ENCODE measurements around the gene ALKBH8.

The ALKBH8 gene

DNA sequence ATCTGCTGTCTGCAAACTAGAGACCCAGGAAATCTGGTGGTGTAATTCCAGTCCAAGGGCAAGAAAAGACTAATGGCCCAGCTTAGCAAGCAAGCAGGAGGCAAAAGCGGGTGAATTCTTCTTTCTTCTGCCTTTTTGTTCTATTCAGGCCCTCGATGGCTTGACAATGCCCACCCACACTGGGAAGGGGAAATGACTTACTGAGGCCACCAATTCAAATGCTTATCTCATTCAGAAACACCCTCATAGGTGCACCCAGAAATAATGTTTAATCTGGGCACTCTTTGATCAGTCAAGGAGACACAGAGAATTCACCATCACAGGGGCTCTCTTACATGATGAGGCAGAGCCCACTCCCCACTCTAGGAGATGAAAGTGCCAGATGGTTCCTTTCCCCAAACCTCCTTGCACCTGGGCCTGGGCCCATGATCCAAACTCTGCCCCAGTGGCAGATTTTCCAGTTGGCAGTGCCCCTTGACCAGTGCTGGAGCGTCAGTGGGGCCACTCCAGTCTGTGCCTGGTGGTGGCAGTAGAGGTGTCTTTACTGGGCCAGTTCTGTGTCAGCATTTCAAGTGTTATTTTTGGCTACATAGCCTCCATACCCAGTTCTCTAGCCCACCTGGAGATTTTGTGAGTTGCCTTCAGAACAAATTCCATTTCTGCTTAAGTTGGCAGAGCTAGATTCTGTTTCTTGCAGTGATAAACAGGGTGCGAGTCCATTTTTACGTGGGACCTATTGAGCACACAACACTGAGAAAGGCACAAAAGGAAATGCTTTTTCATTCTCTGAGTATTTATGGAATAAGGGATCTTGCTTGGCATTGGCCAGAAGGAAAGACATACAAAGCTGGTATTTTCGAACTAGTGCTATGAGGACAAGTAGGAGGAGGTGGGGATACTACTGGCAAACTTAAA lies 32.9 kb upstream of the ALKBH8 start:
- Histone ChIP-seq H4K20me1 (ENCODE audit: low read depth, low read length) (no peaks in the 10 kb centered on the region), H3K27me3 (ENCODE audit: low read length) (no peaks in the 10 kb centered on the region), H3K4me2 (ENCODE audit: low read depth, low read length, poor library complexity, severe bottlenecking) (no peak overlapping the region), H3K79me2 (ENCODE audit: insufficient read depth, low read length) (no peaks in the 10 kb centered on the region), H2AFZ (ENCODE audit: low read depth, low read length, severe bottlenecking) (no peak overlapping the region), H3K4me3 (ENCODE audit: insufficient read depth, low read length, poor library complexity, severe bottlenecking) (no peak overlapping the region), H3K36me3 (ENCODE audit: low read length) (no peaks in the 10 kb centered on the region), H3K9ac (ENCODE audit: low read length) (no peak overlapping the region), H3K27ac (ENCODE audit: low read depth, low read length) (no peak overlapping the region), H3K9me3 (ENCODE audit: insufficient read depth, low read length) (no peaks in the 10 kb centered on the region), H3K9me2 (replicated peaks; ENCODE audit: insufficient read depth, low read length) (no peaks in the 10 kb centered on the region), H3F3A (ENCODE audit: insufficient read depth) (no peaks in the 10 kb centered on the region)
- TF ChIP-seq, protein P1, sequence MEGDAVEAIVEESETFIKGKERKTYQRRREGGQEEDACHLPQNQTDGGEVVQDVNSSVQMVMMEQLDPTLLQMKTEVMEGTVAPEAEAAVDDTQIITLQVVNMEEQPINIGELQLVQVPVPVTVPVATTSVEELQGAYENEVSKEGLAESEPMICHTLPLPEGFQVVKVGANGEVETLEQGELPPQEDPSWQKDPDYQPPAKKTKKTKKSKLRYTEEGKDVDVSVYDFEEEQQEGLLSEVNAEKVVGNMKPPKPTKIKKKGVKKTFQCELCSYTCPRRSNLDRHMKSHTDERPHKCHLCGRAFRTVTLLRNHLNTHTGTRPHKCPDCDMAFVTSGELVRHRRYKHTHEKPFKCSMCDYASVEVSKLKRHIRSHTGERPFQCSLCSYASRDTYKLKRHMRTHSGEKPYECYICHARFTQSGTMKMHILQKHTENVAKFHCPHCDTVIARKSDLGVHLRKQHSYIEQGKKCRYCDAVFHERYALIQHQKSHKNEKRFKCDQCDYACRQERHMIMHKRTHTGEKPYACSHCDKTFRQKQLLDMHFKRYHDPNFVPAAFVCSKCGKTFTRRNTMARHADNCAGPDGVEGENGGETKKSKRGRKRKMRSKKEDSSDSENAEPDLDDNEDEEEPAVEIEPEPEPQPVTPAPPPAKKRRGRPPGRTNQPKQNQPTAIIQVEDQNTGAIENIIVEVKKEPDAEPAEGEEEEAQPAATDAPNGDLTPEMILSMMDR (IDR thresholded peaks at IDR 0.05; ENCODE audit: insufficient read depth, low read length, poor library complexity, severe bottlenecking): peak; percentile 62
- TF ChIP-seq EZH2phosphoT487 (conservative IDR thresholded peaks at IDR 0.05; ENCODE audit: low read length): no peak

DNA sequence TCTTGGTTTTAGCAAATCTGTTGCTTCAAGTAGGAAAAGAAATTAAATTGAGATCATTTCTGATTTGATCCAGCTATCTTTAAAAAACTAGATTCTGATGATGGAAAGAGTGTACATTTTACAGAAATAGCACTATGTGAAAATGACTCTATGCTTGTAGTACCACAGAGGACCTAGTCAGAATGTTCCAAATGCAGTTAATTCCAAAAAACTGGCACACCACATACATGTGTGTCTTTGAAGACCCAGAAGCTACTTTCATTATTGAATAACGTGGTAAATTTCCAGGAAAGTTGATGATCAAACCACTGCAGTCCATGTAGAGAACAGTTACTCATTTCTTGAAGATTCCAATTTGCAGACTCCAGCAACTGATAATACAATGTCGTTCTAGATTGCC lies 29.2 kb upstream of the ALKBH8 start:
- no peak for TF ChIP-seq EZH2phosphoT487 (conservative IDR thresholded peaks at IDR 0.05; ENCODE audit: low read length)
- TF ChIP-seq, protein P1 (IDR thresholded peaks at IDR 0.05; ENCODE audit: insufficient read depth, low read length, poor library complexity, severe bottlenecking): no peak
- Histone ChIP-seq H3K36me3 (ENCODE audit: low read length) (no peaks in the 10 kb centered on the region), H3K27me3 (ENCODE audit: low read length) (no peaks in the 10 kb centered on the region)

DNA sequence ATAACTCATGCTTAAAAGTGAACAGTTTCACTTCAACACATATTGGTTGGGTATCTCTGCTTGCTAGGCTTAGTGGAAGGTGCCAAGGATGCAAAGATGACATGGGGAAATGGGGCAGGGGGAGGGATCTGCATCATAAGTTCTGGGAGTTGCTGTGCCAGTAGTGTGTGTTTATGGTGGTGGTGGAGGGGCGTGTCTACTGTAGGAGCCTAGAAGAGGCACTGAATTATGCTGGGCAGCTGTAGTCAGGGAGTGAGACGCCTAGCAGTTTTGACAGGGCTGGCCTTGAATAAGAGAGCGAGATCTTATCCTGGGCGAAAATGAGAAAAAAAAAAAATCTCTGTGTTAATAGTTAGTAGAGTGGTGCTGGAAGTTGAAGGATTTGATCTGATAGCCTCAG lies 28.4 kb upstream of the ALKBH8 start:
- Histone ChIP-seq H3K9me3 (ENCODE audit: insufficient read depth, low read length) (no peaks in the 10 kb centered on the region), H3K27ac (ENCODE audit: low read depth, low read length) (no peak overlapping the region), H3K79me2 (ENCODE audit: insufficient read depth, low read length) (no peaks in the 10 kb centered on the region), H4K20me1 (ENCODE audit: low read depth, low read length) (no peaks in the 10 kb centered on the region), H3K4me3 (ENCODE audit: insufficient read depth, low read length, poor library complexity, severe bottlenecking) (no peak overlapping the region), H3K4me2 (ENCODE audit: low read depth, low read length, poor library complexity, severe bottlenecking) (no peak overlapping the region), H3F3A (ENCODE audit: insufficient read depth) (no peaks in the 10 kb centered on the region), H3K9ac (ENCODE audit: low read length) (no peak overlapping the region), H3K36me3 (ENCODE audit: low read length) (no peaks in the 10 kb centered on the region), H2AFZ (ENCODE audit: low read depth, low read length, severe bottlenecking) (no peak overlapping the region), H3K9me2 (replicated peaks; ENCODE audit: insufficient read depth, low read length) (no peaks in the 10 kb centered on the region), H3K27me3 (ENCODE audit: low read length) (no peaks in the 10 kb centered on the region)
- no peak for TF ChIP-seq EZH2phosphoT487 (conservative IDR thresholded peaks at IDR 0.05; ENCODE audit: low read length)
- TF ChIP-seq, protein P1 (IDR thresholded peaks at IDR 0.05; ENCODE audit: insufficient read depth, low read length, poor library complexity, severe bottlenecking): no peak

More for the DNA sequence above, 29.2 kb upstream of the ALKBH8 start:
- Histone ChIP-seq H4K20me1 (ENCODE audit: low read depth, low read length) (no peaks in the 10 kb centered on the region), H3K27ac (ENCODE audit: low read depth, low read length) (no peak overlapping the region), H3K9me2 (replicated peaks; ENCODE audit: insufficient read depth, low read length) (no peaks in the 10 kb centered on the region), H3K4me3 (ENCODE audit: insufficient read depth, low read length, poor library complexity, severe bottlenecking) (no peak overlapping the region), H3K4me2 (ENCODE audit: low read depth, low read length, poor library complexity, severe bottlenecking) (no peak overlapping the region), H3K79me2 (ENCODE audit: insufficient read depth, low read length) (no peaks in the 10 kb centered on the region), H3K9me3 (ENCODE audit: insufficient read depth, low read length) (no peaks in the 10 kb centered on the region), H2AFZ (ENCODE audit: low read depth, low read length, severe bottlenecking) (no peak overlapping the region), H3K9ac (ENCODE audit: low read length) (no peak overlapping the region), H3F3A (ENCODE audit: insufficient read depth) (no peaks in the 10 kb centered on the region)
